HG02678 (cell line): ENCODE results near the gene PRKG1.

Source experiments
- ATAC-seq: cut with Tn5 transposase; IDR thresholded peaks from one replicate; pipeline ENCODE4 v1.9.1; 2021; ENCODE audit warnings: mild to moderate bottlenecking, moderate library complexity; ENCODE audit not compliant: unreplicated experiment

Gene PRKG1

GRCh38 chr10:51843966-51844365 lies 769.7 kb downstream of the PRKG1 start:
- no peak for ATAC-seq

GRCh38 chr10:51846856-51847506 lies 772.7 kb downstream of the PRKG1 start:
- ATAC-seq: peak; percentile 55

GRCh38 chr10:51852297-51852696 lies 778.0 kb downstream of the PRKG1 start:
- ATAC-seq: no peak

GRCh38 chr10:51857305-51857704 lies 783.0 kb downstream of the PRKG1 start:
- ATAC-seq: no peak

DNA sequence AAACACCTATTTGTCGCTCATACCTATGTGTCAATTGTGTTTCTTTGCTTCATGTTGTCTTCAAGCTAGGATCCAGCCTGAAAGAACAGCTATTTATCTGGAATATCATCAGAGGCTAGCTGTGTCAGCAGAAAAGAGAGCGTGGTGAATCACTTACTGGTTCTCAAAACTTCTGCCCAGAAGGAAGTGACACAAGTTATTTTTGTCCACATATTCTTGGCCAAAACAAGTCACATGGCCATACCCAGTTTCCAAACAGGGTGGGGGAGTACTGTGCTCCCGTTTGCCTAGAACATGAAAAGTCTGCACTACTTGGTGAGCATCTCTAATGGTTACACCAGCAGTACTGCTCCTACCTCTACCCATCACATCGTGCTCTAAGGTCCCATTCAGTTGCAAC lies 786.0 kb downstream of the PRKG1 start:
- peak; percentile 84 for ATAC-seq

DNA sequence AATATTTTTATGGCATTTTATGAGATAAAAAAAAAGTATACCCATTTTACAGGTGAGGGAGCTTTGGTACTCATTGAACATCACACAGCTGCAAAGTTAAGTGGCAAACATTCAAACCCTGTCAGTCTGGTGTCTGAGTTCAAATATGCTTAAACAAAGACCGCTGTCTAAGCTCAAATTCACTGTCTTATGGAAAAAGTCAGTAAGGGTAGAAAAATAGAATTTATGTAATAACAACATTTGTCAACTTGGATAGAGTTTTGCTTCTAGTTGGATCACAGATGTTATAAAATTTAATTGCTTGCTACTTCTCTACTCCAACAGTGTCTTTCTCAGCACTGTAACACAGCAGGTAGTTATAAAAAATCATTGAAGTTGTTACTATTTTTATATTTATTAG lies 786.8 kb downstream of the PRKG1 start:
- no peak for ATAC-seq

- no peak for ATAC-seq
These were observed 787.4 kb downstream of the PRKG1 start for GRCh38 chr10:51861731-51862130.

- no peak for ATAC-seq
These were observed 787.9 kb downstream of the PRKG1 start for GRCh38 chr10:51862149-51862548.

- no peak for ATAC-seq
These were observed 793.7 kb downstream of the PRKG1 start for GRCh38 chr10:51867956-51868355.

DNA sequence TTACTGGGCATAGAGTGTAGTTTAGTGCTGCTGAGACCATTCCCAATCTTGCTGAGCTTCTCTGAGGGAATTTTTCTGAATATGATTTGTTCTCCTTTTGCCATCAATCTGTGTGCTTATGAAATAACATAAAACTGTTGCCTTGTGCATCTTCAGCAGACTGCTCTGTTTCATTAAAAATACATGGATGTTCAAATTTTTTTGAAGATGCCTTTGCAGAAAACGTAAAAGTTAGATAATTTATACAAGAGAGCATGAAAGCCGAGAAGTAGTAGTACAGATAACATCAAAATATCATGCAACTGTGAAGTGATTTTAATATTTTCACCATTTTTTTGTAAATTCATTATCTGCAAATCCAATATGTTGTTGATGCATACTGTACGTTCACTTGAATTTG lies 799.8 kb downstream of the PRKG1 start:
- ATAC-seq: no peak

DNA sequence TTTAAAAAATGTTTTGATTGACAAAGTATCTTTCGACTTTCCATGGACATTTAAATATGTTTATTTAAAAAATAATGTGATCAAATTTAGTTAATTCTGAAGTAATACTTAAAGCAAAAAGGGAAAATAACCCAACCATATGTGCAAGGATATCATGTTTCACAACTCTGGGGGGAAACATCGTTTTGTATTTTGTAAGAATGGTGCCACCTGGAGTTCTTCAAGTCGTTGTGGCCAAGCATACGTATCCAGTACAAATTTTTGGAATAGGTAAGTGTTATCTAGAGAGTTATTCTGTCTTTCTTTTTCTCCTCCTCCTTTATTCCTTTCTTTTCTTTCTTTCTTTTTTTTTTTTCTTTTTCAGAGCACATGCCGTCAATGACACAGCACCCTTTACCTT lies 801.3 kb downstream of the PRKG1 start:
- ATAC-seq: no peak

DNA sequence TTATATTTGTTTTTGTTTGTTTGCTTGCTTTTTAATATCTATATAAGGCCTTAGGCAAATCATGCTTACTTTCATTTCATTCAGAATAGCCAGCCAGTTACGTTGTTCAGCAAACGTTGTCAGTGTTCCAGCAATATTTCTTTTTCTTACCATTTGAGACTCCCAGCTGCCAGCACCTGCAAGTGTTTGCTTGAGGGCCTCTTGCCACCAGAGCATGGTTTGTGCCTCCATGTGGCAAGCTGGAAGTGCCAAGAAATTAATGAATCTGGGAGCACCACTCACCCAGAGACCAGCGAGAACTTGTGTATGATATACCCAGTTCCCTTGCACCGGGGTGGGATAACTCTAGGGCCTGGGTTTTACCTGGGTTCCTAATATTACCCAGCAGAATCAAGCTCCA lies 802.2 kb downstream of the PRKG1 start:
- no peak for ATAC-seq

GRCh38 chr10:51876979-51877378 lies 802.7 kb downstream of the PRKG1 start:
- ATAC-seq: no peak

- ATAC-seq: no peak
These were observed 803.3 kb downstream of the PRKG1 start for GRCh38 chr10:51877636-51878035.

DNA sequence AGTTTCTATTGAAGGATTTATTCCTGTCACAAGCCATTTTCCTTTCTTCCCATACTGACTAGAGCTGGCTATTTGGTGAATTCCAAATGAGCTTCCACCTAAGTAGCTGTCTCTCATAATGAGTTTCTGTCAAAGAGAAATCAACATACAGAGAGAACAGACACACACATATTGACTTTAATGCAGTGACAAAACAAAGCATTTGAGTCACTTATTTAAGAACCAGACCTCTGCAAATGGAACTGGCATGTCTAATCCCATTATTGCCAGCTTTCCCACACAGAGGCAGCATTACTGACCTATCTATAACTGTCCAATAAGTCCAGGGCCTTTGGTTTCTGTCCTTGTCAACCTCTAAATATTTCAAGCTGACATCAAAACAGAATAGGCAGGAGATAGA lies 804.4 kb downstream of the PRKG1 start:
- peak; percentile 12 for ATAC-seq

DNA sequence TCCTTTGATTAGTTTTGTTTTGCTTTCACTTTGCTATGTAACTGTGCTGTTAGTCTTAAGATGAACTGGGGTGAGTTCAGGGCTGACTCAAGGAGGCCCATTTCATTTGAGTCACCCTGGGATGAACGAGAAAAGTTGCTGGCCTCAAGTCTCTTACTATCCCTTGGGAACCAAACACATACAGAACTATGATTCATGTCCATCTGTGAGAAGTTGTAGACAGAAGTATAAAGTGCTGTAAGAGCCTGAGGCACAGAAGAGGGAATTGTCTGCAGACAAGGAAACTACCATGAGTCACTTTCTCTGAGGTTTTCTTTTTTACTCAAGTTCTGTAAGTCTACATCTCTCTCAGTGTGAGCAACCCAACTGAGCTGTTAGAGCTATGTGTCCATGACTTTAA lies 805.0 kb downstream of the PRKG1 start:
- peak; percentile 88 for ATAC-seq

DNA sequence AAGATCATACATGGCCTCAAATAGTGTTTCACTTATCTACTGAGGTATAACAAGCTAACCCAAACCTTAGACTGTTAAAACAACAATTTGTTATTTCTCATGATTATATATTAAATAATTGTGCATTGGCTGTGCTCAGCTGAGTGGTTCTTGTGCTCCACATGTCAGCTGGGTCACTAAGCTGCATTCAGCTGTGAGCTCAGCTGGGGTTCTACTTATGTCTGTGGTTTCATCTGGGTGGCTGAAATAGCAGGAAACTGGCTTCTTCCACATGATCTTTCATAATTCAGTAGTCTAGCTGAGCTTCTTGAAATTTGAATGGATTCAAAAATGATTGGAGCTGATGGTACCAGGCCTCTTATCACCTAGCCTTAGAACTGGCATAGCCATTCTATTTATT lies 806.9 kb downstream of the PRKG1 start:
- no peak for ATAC-seq

DNA sequence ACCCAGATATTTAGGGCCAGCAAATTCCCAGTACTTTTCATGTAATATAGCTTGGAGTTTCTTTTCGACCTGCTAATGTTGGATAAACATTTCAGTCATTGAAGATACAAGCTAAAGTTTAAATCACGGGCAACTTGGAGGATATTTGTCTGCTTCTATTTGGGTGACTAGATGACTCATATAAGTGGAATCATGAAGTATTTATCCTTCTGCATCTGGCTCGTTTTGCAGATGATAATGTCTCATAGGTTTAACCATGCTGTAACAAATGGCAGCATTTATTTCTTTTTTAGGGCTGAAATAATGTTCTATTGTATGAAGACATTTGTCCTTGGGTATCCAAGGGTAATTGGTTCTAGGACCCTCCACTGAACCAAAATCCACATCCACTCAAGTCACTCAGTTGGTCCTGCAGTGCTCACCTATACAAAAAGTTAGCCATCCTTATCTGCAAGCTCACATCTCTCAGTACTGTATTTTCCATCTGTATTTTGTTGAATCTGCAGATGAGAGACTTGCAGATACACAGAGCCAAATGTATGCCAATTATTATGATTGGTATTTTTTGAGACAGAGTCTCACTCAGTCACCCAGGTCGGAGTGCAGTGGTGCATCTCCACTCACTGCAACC lies 812.3 kb downstream of the PRKG1 start:
- ATAC-seq: no peak

DNA sequence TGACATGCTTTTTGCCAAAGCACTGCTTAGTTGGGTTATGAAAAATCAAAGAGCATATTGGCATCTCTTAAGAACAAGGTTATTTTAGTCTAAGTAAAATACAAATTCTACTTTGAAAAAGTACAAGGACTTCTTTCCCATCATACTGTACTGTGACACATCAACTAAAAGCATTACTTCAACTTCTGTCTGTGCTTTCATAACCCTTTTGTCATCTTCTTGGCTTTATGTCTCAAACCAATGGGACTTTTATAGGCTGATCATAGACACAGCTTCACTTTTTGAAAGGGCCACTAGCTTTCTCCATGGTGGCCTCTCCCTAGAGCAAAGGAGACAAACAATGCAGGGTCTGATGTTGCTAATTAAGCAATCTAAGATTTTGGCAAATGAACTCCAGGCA lies 814.0 kb downstream of the PRKG1 start:
- ATAC-seq: no peak

- ATAC-seq: no peak
These were observed 818.0 kb downstream of the PRKG1 start for GRCh38 chr10:51892313-51892712.

- ATAC-seq: peak; percentile 82
These were observed 818.8 kb downstream of the PRKG1 start for GRCh38 chr10:51892965-51893658.
